Measurements from ENCODE around the gene TBC1D24.

DNA sequence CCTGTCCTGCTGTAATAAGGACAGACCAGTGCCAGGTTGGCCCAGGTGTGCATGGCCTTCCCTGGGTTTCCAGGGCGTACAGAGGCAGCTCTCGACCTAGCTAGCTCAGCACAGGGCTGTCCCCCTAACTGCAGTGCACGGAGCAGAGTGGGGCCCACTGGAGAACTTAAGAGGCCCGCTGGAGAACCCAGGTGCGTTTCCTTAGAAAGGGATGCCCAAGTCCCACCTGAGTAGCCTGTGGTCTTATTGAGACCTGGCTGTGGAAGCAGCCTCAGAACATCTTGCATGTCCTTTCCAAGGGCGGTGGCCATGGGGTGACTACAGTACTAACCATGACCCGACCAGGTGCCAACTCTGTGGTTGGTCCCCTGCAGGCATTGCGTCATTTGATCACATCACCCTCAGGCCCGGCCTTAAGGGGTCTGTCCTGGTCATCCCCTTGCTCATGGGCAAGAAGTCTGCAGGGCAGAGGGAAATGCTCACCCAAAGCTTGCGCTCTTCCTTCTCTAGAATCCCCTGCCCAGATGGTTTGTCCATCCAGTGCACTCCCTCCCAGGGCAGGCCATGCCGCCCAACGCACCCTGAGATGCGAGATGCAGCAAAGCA lies 49.0 kb upstream of the TBC1D24 start:
- TF ChIP-seq, protein P1, sequence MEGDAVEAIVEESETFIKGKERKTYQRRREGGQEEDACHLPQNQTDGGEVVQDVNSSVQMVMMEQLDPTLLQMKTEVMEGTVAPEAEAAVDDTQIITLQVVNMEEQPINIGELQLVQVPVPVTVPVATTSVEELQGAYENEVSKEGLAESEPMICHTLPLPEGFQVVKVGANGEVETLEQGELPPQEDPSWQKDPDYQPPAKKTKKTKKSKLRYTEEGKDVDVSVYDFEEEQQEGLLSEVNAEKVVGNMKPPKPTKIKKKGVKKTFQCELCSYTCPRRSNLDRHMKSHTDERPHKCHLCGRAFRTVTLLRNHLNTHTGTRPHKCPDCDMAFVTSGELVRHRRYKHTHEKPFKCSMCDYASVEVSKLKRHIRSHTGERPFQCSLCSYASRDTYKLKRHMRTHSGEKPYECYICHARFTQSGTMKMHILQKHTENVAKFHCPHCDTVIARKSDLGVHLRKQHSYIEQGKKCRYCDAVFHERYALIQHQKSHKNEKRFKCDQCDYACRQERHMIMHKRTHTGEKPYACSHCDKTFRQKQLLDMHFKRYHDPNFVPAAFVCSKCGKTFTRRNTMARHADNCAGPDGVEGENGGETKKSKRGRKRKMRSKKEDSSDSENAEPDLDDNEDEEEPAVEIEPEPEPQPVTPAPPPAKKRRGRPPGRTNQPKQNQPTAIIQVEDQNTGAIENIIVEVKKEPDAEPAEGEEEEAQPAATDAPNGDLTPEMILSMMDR (IDR thresholded peaks at IDR 0.05), result no peak
- TF ChIP-seq POLR2A (IDR thresholded peaks at IDR 0.05), result no peak

All from heart left ventricle (tissue), 13 donors.